ENCODE measurements around the gene CDH7. TPM values are rescaled to one million over a fixed set of nuclear protein-coding genes. Genes with fewer than 3 reads are reported as not detected.

The CDH7 gene
- total RNA-seq, 1 experiment from 2014 or later = not detected

DNA sequence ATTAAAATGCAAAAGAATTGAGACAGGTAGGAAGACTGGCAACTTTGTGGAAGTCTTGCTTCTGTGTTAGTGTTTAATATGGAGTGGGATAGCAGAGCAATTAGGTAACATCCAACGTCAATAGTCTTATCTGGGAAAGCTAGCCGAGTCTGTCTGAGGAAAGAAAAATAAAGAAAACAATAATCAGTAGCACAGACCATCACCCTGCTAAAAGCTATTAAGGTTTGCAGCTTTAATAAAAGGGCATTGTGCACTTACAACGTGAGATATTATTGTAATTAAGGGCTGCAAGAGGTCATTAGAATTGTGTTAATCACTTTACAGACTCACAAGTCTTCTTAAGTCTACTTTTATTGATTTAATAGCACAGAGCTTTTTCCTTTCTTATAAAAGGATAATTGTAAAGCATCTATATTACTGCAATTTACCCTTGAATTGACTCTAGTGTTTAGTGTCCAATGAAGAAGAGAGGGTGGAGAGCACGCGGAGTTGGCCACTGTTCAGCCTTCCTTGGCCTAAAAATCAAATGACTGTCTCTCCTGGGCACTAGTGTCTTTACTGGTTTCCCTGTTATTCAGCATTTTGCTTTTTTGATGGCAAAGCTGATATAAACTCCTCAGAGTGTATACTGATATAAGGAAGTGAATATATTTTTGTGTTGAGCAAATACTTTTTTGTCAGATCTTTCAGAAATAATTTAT is 2.0 kb downstream of the CDH7 start:
- no peaks in the 10 kb centered on the region for H4K20me1 ChIP-seq (ENCODE audit: insufficient read depth)
- no peaks in the 10 kb centered on the region for H3K27me3 ChIP-seq (ENCODE audit: insufficient read depth, low read depth)
- POLR2A ChIA-PET (ENCODE audit: unreplicated experiment) = no interaction called here
- no peaks in the 10 kb centered on the region; the same call in 1 of the 2 replicates for H3K9me2 ChIP-seq (ENCODE audit: insufficient read depth)
- H3K27ac ChIP-seq = no peak overlapping the region
- DNase-seq = no peak
- no peak overlapping the region for H2AFZ ChIP-seq
- CTCF ChIA-PET = no interaction called here
- intact Hi-C loops (cut with micrococcal nuclease; ENCODE audit: unreplicated experiment) = no loop called here
- no TSS peak for BruUV-seq (replicated peaks)
- H3K36me3 ChIP-seq (ENCODE audit: low read depth) = no peaks in the 10 kb centered on the region
- no peaks in the 10 kb centered on the region for H3K79me2 ChIP-seq (ENCODE audit: low read depth)
- no peak overlapping the region for H3K4me3 ChIP-seq
- H3K4me1 ChIP-seq (replicated peaks; ENCODE audit: insufficient read depth) = no peaks in the 10 kb centered on the region
- H3K4me2 ChIP-seq = no peak overlapping the region
- no peaks in the 10 kb centered on the region for H3F3A ChIP-seq (ENCODE audit: insufficient read depth, low read depth)
- no peak for TF ChIP-seq EZH2 (IDR thresholded peaks at IDR 0.05; ENCODE audit: low read depth)
- TF ChIP-seq, protein P1, sequence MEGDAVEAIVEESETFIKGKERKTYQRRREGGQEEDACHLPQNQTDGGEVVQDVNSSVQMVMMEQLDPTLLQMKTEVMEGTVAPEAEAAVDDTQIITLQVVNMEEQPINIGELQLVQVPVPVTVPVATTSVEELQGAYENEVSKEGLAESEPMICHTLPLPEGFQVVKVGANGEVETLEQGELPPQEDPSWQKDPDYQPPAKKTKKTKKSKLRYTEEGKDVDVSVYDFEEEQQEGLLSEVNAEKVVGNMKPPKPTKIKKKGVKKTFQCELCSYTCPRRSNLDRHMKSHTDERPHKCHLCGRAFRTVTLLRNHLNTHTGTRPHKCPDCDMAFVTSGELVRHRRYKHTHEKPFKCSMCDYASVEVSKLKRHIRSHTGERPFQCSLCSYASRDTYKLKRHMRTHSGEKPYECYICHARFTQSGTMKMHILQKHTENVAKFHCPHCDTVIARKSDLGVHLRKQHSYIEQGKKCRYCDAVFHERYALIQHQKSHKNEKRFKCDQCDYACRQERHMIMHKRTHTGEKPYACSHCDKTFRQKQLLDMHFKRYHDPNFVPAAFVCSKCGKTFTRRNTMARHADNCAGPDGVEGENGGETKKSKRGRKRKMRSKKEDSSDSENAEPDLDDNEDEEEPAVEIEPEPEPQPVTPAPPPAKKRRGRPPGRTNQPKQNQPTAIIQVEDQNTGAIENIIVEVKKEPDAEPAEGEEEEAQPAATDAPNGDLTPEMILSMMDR (conservative IDR thresholded peaks at IDR 0.05) = no peak
- H3K9me3 ChIP-seq (ENCODE audit: insufficient read depth, low read depth) = no peaks in the 10 kb centered on the region

DNA sequence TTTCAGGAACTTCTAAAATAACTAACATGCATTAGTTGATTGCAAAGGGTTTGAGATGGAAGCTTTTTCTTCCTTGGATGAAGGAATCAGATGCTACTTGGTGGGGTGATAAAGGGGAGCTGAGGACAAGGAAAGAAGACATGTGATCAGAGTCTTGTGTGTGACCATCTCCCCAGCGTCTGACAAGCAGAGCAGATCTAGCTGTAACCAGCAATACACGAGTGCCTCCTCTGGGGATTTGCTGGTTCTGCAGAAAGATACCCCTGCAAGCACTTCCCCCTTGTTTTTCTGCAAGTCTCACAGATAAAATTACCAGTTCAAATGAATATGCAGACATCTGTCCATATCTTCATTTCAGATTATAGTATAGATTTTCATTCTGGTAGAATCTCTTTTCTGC is 2.7 kb downstream of the CDH7 start:
- no peaks in the 10 kb centered on the region for H3K79me2 ChIP-seq (ENCODE audit: low read depth)
- DNase-seq = no peak
- H3K27me3 ChIP-seq (ENCODE audit: insufficient read depth, low read depth) = no peaks in the 10 kb centered on the region
- no peak overlapping the region for H3K4me2 ChIP-seq
- intact Hi-C loops (cut with micrococcal nuclease; ENCODE audit: unreplicated experiment) = no loop called here
- no peaks in the 10 kb centered on the region for H3K4me1 ChIP-seq (replicated peaks; ENCODE audit: insufficient read depth)
- no TSS peak for BruUV-seq (replicated peaks)
- no peaks in the 10 kb centered on the region for H3K9me3 ChIP-seq (ENCODE audit: insufficient read depth, low read depth)
- no peak overlapping the region for H3K27ac ChIP-seq
- H3K9me2 ChIP-seq (ENCODE audit: insufficient read depth) = no peaks in the 10 kb centered on the region; the same call in 1 of the 2 replicates
- POLR2A ChIA-PET (ENCODE audit: unreplicated experiment) = no interaction called here
- no peaks in the 10 kb centered on the region for H3K36me3 ChIP-seq (ENCODE audit: low read depth)
- no peaks in the 10 kb centered on the region for H3F3A ChIP-seq (ENCODE audit: insufficient read depth, low read depth)
- CTCF ChIA-PET = no interaction called here
- no peak for TF ChIP-seq EZH2 (IDR thresholded peaks at IDR 0.05; ENCODE audit: low read depth)
- TF ChIP-seq, protein P1 (conservative IDR thresholded peaks at IDR 0.05) = peak; percentile 56; the same call in 1 of the 2 replicates
- H2AFZ ChIP-seq = no peak overlapping the region
- no peaks in the 10 kb centered on the region for H4K20me1 ChIP-seq (ENCODE audit: insufficient read depth)
- no peak overlapping the region for H3K4me3 ChIP-seq

DNA sequence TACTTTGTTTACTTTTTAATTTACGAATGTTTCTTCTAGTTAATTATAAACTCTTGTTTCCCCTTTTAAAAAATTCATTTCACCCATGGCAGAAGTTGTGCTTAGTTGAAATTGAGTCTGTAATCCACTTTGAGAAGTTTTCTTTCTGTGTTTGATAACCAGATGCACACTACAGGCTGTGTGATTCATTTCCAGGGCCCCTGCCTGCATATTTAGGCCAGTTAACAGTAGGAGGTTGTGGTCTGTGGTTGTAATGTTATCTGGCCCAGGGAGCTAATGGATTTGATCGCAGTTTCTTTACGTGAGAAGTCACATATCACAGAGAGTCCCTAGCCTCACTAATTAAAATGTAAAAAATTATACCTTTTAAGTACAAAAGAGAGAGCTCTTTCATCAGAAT is 3.3 kb downstream of the CDH7 start:
- H3K27me3 ChIP-seq (ENCODE audit: insufficient read depth, low read depth) = no peaks in the 10 kb centered on the region
- no peaks in the 10 kb centered on the region for H3K4me1 ChIP-seq (replicated peaks; ENCODE audit: insufficient read depth)
- H2AFZ ChIP-seq = no peak overlapping the region
- no peaks in the 10 kb centered on the region for H3K79me2 ChIP-seq (ENCODE audit: low read depth)
- H3K9me2 ChIP-seq (ENCODE audit: insufficient read depth) = no peaks in the 10 kb centered on the region; the same call in 1 of the 2 replicates
- POLR2A ChIA-PET (ENCODE audit: unreplicated experiment) = no interaction called here
- intact Hi-C loops (cut with micrococcal nuclease; ENCODE audit: unreplicated experiment) = no loop called here
- H3K4me3 ChIP-seq = no peak overlapping the region
- H3K36me3 ChIP-seq (ENCODE audit: low read depth) = no peaks in the 10 kb centered on the region
- CTCF ChIA-PET = no interaction called here
- H3F3A ChIP-seq (ENCODE audit: insufficient read depth, low read depth) = no peaks in the 10 kb centered on the region
- DNase-seq = no peak
- BruUV-seq (replicated peaks) = no TSS peak
- no peaks in the 10 kb centered on the region for H3K9me3 ChIP-seq (ENCODE audit: insufficient read depth, low read depth)
- no peak overlapping the region for H3K4me2 ChIP-seq
- TF ChIP-seq EZH2 (IDR thresholded peaks at IDR 0.05; ENCODE audit: low read depth) = no peak
- TF ChIP-seq, protein P1 (conservative IDR thresholded peaks at IDR 0.05) = no peak
- no peaks in the 10 kb centered on the region for H4K20me1 ChIP-seq (ENCODE audit: insufficient read depth)
- H3K27ac ChIP-seq = no peak overlapping the region

All from PC-9 (cell line).